OCI-LY1 (cell line): ENCODE data around the gene ACRBP.

Experiments used
- CTCF ChIP-seq: fragments of 200-600 bp; sonication (generic), shearing (Covaris generic); IDR thresholded peaks from 2 replicates; pipeline ENCODE4 v1.5.1; 2017; ENCODE audit warnings: mild to moderate bottlenecking, antibody characterized with exemption, low read length, moderate library complexity, mixed read lengths
- EZH2 ChIP-seq: fragments of 200-600 bp; sonication (generic), shearing (Covaris generic); IDR thresholded peaks from 2 replicates; pipeline ENCODE4 v1.8.0; 2017; ENCODE audit warnings: borderline replicate concordance, mixed run types, mild to moderate bottlenecking, antibody characterized with exemption, low read length, moderate library complexity, mixed read lengths

- no peak for TF ChIP-seq CTCF
- TF ChIP-seq EZH2: no peak
Measured at GRCh38 chr12:6643569-6644256, 3.5 kb downstream of the ACRBP start.
